T follicular helper cell (primary cell): Measurements from ENCODE around the gene MAJIN.

ENCODE experiments used
- DNase-seq: peaks from one replicate; pipeline ENCODE4 v3.0.0-alpha.2; 2020; ENCODE audit warnings: low read depth

Gene MAJIN

GRCh38 chr11:64932324-64932723 is 39.6 kb downstream of the MAJIN start:
- DNase-seq: no peak

GRCh38 chr11:64931290-64931689 is 40.6 kb downstream of the MAJIN start:
- DNase-seq: no peak

- DNase-seq: no peak
These were observed 41.6 kb downstream of the MAJIN start for GRCh38 chr11:64930340-64930739.

GRCh38 chr11:64929625-64930024 is 42.3 kb downstream of the MAJIN start:
- DNase-seq: no peak

- no peak for DNase-seq
These were observed 43.0 kb downstream of the MAJIN start for GRCh38 chr11:64928957-64929356.

- DNase-seq: no peak
These were observed 45.2 kb downstream of the MAJIN start for GRCh38 chr11:64926689-64927088.

GRCh38 chr11:64925536-64926436 is 46.1 kb downstream of the MAJIN start:
- no peak for DNase-seq

- DNase-seq: no peak
These were observed 47.0 kb downstream of the MAJIN start for GRCh38 chr11:64924910-64925284.

- DNase-seq: peak; percentile 90
These were observed 47.7 kb downstream of the MAJIN start, which contains the start of gene PPP2R5B for GRCh38 chr11:64923944-64924909. TSS of gene PPP2R5B (plus strand) at chr11:64924689. CDS start at chr11:64925735, 1,046 bp downstream.

GRCh38 chr11:64923151-64923661 is 48.7 kb downstream of the MAJIN start:
- DNase-seq: no peak

GRCh38 chr11:64921384-64921783 is 50.5 kb downstream of the MAJIN start:
- DNase-seq: no peak

- DNase-seq: no peak
These were observed 51.8 kb downstream of the MAJIN start for GRCh38 chr11:64920124-64920523.

GRCh38 chr11:64919627-64920026 is 52.3 kb downstream of the MAJIN start:
- no peak for DNase-seq

GRCh38 chr11:64918017-64918416 is 53.9 kb downstream of the MAJIN start:
- DNase-seq: no peak

GRCh38 chr11:64917663-64917995 is 54.3 kb downstream of the MAJIN start:
- DNase-seq: no peak

GRCh38 chr11:64916775-64917662 is 54.9 kb downstream of the MAJIN start, which contains the start of gene ATG2A:
TSS of gene ATG2A (minus strand) at chr11:64917209. CDS start at chr11:64917135, 74 bp downstream.
- DNase-seq: peak; percentile 98

- DNase-seq: no peak
These were observed 55.7 kb downstream of the MAJIN start for GRCh38 chr11:64916040-64916774.

- no peak for DNase-seq
These were observed 56.5 kb downstream of the MAJIN start for GRCh38 chr11:64915376-64915887.

- DNase-seq: no peak
These were observed 57.8 kb downstream of the MAJIN start for GRCh38 chr11:64914123-64914522.

GRCh38 chr11:64913171-64913727 is 58.7 kb downstream of the MAJIN start:
- no peak for DNase-seq
